Measurements from ENCODE around the gene ZNF429.

The ZNF429 gene

GRCh38 chr19:21585281-21585890, 80.0 kb downstream of the ZNF429 start:
- DNase-seq (ENCODE audit: low read depth), result no peak
- H3K4me3 ChIP-seq (ENCODE audit: low read depth, low read length), result no peak overlapping the region
- TF ChIP-seq, protein P1, sequence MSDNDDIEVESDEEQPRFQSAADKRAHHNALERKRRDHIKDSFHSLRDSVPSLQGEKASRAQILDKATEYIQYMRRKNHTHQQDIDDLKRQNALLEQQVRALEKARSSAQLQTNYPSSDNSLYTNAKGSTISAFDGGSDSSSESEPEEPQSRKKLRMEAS (IDR thresholded peaks at IDR 0.05; ENCODE audit: low read depth, low read length), result no peak
- TF ChIP-seq, protein P2, sequence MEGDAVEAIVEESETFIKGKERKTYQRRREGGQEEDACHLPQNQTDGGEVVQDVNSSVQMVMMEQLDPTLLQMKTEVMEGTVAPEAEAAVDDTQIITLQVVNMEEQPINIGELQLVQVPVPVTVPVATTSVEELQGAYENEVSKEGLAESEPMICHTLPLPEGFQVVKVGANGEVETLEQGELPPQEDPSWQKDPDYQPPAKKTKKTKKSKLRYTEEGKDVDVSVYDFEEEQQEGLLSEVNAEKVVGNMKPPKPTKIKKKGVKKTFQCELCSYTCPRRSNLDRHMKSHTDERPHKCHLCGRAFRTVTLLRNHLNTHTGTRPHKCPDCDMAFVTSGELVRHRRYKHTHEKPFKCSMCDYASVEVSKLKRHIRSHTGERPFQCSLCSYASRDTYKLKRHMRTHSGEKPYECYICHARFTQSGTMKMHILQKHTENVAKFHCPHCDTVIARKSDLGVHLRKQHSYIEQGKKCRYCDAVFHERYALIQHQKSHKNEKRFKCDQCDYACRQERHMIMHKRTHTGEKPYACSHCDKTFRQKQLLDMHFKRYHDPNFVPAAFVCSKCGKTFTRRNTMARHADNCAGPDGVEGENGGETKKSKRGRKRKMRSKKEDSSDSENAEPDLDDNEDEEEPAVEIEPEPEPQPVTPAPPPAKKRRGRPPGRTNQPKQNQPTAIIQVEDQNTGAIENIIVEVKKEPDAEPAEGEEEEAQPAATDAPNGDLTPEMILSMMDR (IDR thresholded peaks at IDR 0.05; ENCODE audit: low read depth, low read length), result no peak
- TF ChIP-seq POLR2A (IDR thresholded peaks at IDR 0.05; ENCODE audit: extremely low read depth, insufficient read length), result no peak
- TF ChIP-seq MYC (IDR thresholded peaks at IDR 0.05; ENCODE audit: low read depth, low read length), result no peak

GRCh38 chr19:21586311-21587116, 81.1 kb downstream of the ZNF429 start:
- no peak for TF ChIP-seq POLR2A (IDR thresholded peaks at IDR 0.05; ENCODE audit: extremely low read depth, insufficient read length)
- TF ChIP-seq, protein P2 (IDR thresholded peaks at IDR 0.05; ENCODE audit: low read depth, low read length), result no peak
- TF ChIP-seq, protein P1 (IDR thresholded peaks at IDR 0.05; ENCODE audit: low read depth, low read length), result no peak
- TF ChIP-seq MYC (IDR thresholded peaks at IDR 0.05; ENCODE audit: low read depth, low read length), result no peak
- DNase-seq (ENCODE audit: low read depth), result no peak
- no peak overlapping the region for H3K4me3 ChIP-seq (ENCODE audit: low read depth, low read length)

GRCh38 chr19:21587117-21587461, 81.7 kb downstream of the ZNF429 start:
- H3K4me3 ChIP-seq (ENCODE audit: low read depth, low read length), result no peak overlapping the region
- no peak for DNase-seq (ENCODE audit: low read depth)
- TF ChIP-seq, protein P1 (IDR thresholded peaks at IDR 0.05; ENCODE audit: low read depth, low read length), result no peak
- TF ChIP-seq POLR2A (IDR thresholded peaks at IDR 0.05; ENCODE audit: extremely low read depth, insufficient read length) (no peak), MYC (IDR thresholded peaks at IDR 0.05; ENCODE audit: low read depth, low read length) (no peak)
- TF ChIP-seq, protein P2 (IDR thresholded peaks at IDR 0.05; ENCODE audit: low read depth, low read length), result no peak

GRCh38 chr19:21587549-21587948, 82.1 kb downstream of the ZNF429 start:
- H3K4me3 ChIP-seq (ENCODE audit: low read depth, low read length), result no peak overlapping the region
- no peak for DNase-seq (ENCODE audit: low read depth)
- TF ChIP-seq, protein P1 (IDR thresholded peaks at IDR 0.05; ENCODE audit: low read depth, low read length), result no peak
- no peak for TF ChIP-seq POLR2A (IDR thresholded peaks at IDR 0.05; ENCODE audit: extremely low read depth, insufficient read length)
- TF ChIP-seq, protein P2 (IDR thresholded peaks at IDR 0.05; ENCODE audit: low read depth, low read length), result no peak
- TF ChIP-seq MYC (IDR thresholded peaks at IDR 0.05; ENCODE audit: low read depth, low read length), result no peak

GRCh38 chr19:21588065-21588601, 82.7 kb downstream of the ZNF429 start:
- TF ChIP-seq POLR2A (IDR thresholded peaks at IDR 0.05; ENCODE audit: extremely low read depth, insufficient read length), result no peak
- TF ChIP-seq, protein P1 (IDR thresholded peaks at IDR 0.05; ENCODE audit: low read depth, low read length), result no peak
- TF ChIP-seq, protein P2 (IDR thresholded peaks at IDR 0.05; ENCODE audit: low read depth, low read length), result no peak
- no peak for TF ChIP-seq MYC (IDR thresholded peaks at IDR 0.05; ENCODE audit: low read depth, low read length)
- H3K4me3 ChIP-seq (ENCODE audit: low read depth, low read length), result no peak overlapping the region
- DNase-seq (ENCODE audit: low read depth), result no peak

Measured in NB4 (cell line).